ENCODE measurements around the gene FZD8.
"Not testable (repeated sequence)": the region's sequence is repeated elsewhere in the genome, so short reads cannot be mapped to it uniquely, and the experiment has no call there.

The FZD8 gene

GRCh38 chr10:35642035-35642792 is at the start of gene FZD8:
Gene FZD8, minus strand, starts transcription at chr10:35642296. Its CDS starts 867 bp downstream, at chr10:35641429.
- peak; percentile 28 for DNase-seq

DNA sequence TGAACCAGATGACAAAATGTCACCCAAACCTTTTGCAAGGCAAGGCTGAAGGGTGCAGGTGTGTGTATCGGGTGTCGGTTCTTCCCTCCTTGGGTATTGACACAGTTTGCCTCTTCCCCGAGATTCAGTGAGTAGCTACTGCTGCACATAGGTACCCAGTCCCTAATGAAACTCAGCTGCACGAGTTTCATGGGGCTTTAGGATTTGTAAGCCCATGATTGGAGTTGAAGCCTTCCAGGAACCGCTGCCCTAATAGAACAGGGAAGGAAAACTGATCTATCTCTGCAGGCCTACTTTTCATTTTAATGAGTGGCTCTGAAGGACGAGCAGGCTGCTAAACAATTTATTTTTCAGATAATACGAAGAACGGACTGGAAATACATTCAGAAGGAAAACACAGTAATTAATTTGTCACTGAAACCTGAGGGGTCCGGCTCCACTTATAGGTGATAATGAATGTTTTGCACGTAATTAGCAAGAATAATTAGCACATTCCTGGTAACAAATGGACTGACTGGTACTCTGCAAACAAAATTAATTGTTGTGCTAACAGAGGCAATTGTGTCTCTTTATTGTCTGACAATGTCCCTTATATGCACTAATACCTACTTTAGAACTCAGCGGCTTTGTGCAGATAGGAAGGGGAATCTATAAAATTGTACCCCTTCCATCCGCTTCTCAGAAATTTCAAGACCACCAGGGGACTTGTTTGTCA is 49.6 kb upstream of the FZD8 start:
- DNase-seq: no peak

DNA sequence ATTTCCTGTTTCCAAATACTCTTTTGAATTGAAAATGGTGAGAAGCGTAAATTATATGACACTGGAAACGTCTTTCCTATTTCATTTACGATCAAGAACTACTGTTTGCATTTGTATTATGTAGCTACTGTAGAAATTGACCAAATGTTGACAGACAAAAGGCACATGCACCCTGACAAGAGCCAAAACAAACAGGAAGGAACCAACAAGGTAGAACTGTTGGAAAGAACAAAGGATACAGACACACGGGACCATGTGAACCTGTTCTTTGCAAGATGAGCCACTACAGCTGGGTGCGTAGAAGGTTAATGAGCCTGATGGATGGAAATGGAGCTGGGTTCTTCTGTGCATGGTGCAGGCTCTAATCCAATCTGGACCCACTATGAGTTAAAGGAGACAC is 48.4 kb upstream of the FZD8 start:
- no peak for DNase-seq

DNA sequence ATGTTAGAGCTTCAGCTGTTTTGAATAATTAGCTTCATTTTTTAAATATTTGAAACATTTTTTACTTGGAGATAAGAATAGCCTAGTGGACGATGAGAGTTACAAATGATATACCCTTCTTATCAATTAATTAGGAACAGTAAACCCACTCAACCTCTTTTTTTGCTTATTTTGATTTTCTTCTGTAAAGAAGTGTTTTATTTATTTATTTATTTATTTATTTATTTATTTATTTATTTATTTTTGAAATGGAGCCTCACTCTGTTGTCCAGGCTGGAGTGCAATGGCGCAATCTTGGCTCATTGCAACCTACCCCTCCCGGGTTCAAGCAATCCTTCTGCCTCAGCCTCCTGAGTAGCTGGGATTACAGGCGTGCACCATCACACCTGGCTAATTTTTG is 43.8 kb upstream of the FZD8 start:
- DNase-seq: not testable (repeated sequence)

DNA sequence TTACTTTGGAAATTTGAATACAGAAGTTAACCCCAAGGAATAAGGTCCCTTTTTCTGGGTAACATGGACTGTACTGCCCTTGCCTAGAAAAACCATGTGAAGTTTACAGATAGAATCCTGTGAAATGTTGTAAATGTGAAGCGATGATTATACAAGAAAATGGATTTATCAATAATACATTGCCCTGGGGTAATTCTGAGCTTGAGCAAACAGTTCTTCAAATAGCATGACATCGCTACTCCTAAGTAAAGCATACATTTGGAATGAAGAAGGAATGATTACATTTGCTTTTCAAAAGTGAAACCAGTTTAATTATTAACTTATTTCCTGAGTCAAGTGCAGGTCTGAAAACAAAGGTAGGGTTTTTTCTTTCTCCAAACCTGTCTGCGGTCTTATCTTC is 43.3 kb upstream of the FZD8 start:
- DNase-seq: no peak

DNA sequence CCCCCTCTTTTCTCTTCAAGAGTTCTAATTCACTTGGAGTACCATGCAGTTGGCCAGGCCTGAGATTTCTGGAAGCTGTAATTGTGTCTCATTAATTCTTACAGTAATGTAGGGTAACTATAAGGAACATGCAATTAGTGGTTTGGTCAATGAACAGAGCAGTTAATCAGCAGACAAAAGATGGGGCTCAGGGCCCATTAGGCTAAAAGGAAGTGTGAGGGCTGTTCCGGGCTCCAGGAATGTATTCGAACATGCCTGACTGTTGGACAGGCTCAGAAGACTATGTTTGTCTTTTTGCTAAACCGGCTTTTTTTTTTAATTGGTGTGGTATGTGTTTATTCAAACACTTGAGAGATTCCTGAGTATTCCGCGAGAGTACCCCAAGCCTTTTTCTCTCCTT is 42.5 kb upstream of the FZD8 start:
- no peak for DNase-seq

DNA sequence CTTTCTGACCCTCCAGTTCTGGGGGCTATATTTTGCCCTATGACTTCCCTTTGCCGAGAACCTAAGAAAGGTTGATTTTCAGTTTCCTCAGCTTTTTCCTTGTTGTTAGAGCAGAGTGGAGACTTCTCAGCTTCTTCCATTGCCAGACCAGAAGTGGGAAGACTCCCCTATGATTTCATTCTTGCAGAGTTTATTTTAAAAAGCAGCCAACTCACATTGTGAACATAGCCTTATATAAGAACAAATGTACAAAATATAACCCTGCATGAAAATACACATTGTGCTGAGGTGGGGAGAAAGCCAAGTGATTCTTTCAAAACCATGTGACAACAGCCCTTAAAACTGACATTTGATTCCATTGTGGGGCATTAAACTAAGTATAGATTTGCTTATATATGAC is 33.8 kb upstream of the FZD8 start:
- no peak for DNase-seq

DNA sequence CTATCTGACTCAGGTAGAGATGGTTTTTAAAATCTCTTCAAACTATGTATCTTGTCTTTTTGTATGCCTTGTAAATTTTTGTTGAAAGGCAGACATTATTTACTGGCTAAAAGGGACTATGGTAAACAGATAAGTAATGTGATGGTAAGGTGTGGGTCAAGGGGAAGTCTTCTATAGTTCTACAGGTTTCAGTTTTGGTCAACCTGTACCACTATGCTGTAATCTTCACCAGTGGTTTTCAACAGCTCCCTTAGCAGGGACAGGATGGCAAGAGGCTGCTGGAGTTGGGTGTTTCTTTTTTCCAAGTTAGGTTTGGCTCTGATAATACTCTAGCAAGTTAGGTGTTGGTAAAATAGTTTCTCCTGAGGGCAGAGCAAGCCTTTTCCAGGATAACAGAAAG is 32.7 kb upstream of the FZD8 start:
- no peak for DNase-seq

- DNase-seq: no peak
Measured at GRCh38 chr10:35668865-35669650, 27.0 kb upstream of the FZD8 start.

- DNase-seq: no peak
Measured at GRCh38 chr10:35667971-35668370, 25.9 kb upstream of the FZD8 start.

DNA sequence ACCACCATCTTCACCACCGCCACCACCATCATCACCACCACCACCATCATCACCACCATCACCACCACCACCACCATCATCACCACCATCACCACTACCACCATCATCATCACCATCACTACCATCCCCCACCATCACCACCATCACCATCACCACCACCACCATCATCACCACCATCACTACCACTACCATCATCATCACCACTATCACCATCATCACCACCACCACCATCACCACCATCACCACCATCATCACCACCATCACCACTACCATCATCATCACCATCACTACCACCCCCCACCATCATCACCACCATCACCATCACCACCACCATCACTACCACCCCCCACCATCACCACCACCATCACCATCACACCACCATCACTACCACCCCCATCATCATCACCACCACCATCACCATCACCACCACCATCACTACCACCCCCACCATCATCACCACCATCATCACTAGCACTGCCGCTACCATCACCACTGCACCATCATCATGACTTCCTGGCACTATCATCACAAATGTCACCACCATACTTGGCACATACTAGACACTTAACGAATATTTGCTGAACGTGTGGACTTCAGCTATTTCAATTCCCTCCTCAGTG is 25.3 kb upstream of the FZD8 start:
- no peak for DNase-seq

GRCh38 chr10:35661236-35661635 is 19.1 kb upstream of the FZD8 start:
- DNase-seq: no peak

GRCh38 chr10:35659456-35659855 is 17.4 kb upstream of the FZD8 start:
- no peak for DNase-seq

- no peak for DNase-seq
Measured at GRCh38 chr10:35657621-35658020, 15.5 kb upstream of the FZD8 start.

GRCh38 chr10:35652824-35653223 is 10.7 kb upstream of the FZD8 start:
- DNase-seq: no peak

- no peak for DNase-seq
Measured at GRCh38 chr10:35650894-35651293, 8.8 kb upstream of the FZD8 start.

- no peak for DNase-seq
Measured at GRCh38 chr10:35644050-35644950, 2.2 kb upstream of the FZD8 start.

GRCh38 chr10:35643151-35644049 is 1.3 kb upstream of the FZD8 start:
- no peak for DNase-seq

GRCh38 chr10:35642793-35643114 is 658 bp upstream of the FZD8 start:
- DNase-seq: no peak

GRCh38 chr10:35641676-35642034 is 441 bp downstream of the FZD8 start:
- no peak for DNase-seq

- peak; percentile 18 for DNase-seq
Measured at GRCh38 chr10:35640951-35641675, 983 bp downstream of the FZD8 start.

All from NCI-H510A treated with DMSO at 0.1 percent for 48 hours (cell line).